Stimulated activated naive CD4-positive, alpha-beta T cell (primary cell): ENCODE data around the gene ZNF714.

Experiments used
- DNase-seq, 6 experiments: peaks; one replicate each; lab custom pipeline; 2025; lab: John Stamatoyannopoulos, UW

The ZNF714 gene

GRCh38 chr19:21130097-21130775 is 48.2 kb downstream of the ZNF714 start:
- no peak for DNase-seq

GRCh38 chr19:21133633-21134032 is 51.6 kb downstream of the ZNF714 start:
- DNase-seq: no peak

DNA sequence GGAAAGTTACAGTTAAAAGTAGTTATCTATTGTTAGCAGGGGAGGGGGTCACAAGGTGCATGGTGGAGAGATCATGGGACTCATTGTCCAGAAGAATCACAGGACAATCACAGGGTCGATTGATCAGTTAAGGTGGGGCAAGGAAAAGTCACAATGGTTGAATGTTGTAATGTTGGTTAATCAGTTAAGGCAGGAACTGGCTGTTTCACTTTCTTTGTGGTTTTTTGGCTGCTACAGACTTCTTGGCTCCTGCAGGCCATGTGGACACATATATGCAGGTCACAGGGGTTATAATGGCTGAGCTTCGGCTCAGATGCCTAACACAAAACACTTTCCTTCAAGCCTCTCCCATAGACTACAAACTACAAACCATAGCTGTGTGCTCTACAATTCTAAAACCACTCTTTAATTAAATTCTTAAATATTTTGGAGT is 52.9 kb downstream of the ZNF714 start:
- no peak for DNase-seq

- DNase-seq: no peak
These were observed 53.4 kb downstream of the ZNF714 start for GRCh38 chr19:21135433-21135832.

GRCh38 chr19:21138130-21138529 is 56.1 kb downstream of the ZNF714 start:
- DNase-seq: no peak

- DNase-seq: peak in 1 of 6 experiments; percentile 19
These were observed 59.0 kb downstream of the ZNF714 start for GRCh38 chr19:21141006-21141405.

DNA sequence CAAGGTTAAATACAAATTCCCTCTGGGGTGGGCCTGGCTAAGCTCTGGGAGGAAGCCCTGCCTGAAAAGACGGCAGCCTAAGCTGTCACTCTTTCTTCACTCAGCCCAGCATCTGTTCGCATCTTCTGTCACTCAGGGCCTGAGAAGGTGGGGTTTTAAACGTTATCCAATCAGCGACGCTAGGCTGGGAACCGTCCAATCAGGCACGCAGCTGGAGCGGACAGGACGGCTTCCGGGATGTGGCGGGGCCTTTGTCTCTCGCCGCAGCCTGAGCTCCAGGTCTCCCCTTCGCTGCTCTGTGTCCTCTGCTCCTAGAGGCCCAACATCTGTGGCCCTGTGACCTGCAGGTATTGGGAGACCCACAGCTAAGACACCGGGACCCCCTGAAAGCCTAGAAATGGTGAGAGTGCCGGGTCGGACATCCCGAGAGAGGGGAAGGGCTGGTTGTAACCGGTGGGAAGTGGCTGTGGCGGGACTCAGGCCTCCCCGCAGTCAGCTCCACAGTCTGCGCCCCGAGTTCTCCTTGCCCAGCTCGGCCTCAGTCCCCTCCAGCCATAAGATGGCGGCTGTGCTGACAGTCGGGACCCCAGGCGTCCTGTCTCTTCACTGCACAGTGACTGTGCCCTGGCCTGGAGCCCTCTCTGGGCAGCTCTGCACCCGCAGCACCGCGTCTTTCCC is 59.9 kb downstream of the ZNF714 start, which contains the start of gene ZNF431:
ZNF431 (plus strand) TSS at position 254 of the 678 bp plus-strand sequence; CDS start at position 398, 144 bp downstream.
- peak; percentile 79 to 90 (median 88) for DNase-seq

- DNase-seq: no peak
These were observed 61.4 kb downstream of the ZNF714 start for GRCh38 chr19:21143428-21143827.

DNA sequence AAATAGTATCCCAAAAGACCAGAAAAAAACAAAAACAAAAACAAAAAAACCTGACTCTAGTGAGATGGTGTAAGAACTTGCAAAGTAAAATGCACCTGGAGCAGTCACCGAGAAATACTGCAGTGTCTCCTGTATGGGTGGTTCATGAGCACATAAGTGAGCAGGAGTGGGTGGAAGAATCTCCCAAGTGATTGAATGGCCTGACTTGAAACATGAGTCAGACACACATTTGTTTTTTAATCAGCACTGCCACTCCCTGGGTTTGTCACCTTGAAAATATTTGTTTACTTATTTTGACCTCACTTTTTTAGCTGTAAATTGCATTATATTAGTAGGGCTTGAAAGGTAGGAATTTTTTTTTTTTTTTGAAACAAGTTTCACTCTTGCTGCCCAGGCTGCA is 61.9 kb downstream of the ZNF714 start:
- DNase-seq: no peak

DNA sequence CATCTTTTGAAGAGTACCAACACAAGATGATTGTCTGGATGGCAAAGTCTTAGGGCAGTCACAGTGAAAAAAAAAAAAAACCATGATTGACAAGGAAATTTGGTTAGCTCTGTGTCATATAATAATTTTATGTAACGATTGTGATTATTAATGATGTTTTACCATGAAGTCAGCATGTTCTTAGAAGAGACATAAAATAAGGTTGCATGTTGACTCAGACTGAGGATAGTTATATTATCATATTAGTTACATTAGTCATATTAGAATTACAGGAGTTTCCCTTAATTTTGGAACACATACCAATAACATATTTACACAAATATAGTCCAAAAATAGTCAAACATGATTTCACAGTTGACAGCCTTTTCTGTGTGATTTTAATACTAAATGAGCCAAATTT is 65.5 kb downstream of the ZNF714 start:
- no peak for DNase-seq

DNA sequence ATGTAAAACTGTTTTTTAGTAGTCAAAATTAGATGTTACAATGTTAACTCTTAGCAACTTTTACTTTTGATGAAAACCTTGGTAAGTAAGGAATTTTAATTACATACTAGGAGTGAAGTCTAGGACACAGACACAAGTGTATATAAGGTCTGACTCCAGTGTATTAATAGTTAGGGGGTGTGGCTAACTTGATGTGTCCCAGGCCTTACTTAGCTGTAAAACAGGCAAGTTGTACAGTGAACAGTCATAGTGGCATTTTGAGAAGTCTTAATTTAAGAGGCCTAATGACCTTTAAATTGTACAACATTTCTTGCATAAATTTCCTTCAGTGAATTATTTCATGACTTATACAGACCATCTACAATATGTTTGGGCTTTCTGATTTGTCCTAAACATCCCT is 66.7 kb downstream of the ZNF714 start:
- no peak for DNase-seq

GRCh38 chr19:21149877-21150276 is 67.9 kb downstream of the ZNF714 start:
- DNase-seq: no peak

GRCh38 chr19:21151460-21151859 is 69.5 kb downstream of the ZNF714 start:
- no peak for DNase-seq

DNA sequence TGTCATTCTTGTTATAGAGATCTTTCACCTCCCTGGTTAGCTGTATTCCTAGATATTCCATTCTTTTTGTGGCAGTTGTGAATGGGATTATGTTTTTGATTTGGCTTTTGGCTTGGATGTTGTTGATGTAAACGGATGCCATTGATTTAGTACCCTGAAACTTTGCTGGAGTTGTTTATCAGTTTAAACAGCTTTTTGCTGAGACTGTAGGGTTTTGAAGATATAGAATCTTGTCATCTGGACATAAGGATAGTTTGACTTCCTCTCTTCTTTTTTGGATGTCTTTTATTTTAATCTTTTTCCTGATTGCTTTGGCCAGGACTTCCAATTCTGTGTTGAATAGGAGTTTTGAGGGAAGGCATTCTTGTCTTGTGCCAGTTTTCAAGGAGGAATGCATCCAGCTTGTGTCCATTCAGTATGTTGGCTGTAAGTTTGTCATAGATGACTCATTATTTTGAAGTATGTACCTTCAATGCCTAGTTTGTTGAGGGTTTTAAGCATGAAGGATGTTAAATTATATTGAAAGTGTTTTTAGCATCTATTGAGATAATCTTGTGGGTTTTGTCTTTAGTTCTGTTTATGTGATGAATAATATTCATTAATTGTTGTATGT is 76.6 kb downstream of the ZNF714 start:
- no peak for DNase-seq

- no peak for DNase-seq
These were observed 82.5 kb downstream of the ZNF714 start for GRCh38 chr19:21164541-21164940.

GRCh38 chr19:21166436-21166835 is 84.4 kb downstream of the ZNF714 start:
- DNase-seq: no peak
